PC-3 (cell line): ENCODE results near the gene COPS6. TPM values are rescaled to one million over a fixed set of nuclear protein-coding genes. Genes with fewer than 3 reads are reported as not detected.

Experiments
- ATAC-seq: fragments of 200-7000 bp; cut with Tn5 transposase; 2 replicates; pipeline ENCODE4 v1.9.1; 2020; ENCODE audit warnings: mild to moderate bottlenecking, moderate library complexity
- BruUV-seq: library from RNA; stranded (reverse); fragments of 400-500 nt; replicated peaks from 2 replicates; lab custom pipeline; 2021; lab: Mats Ljungman, UMichigan
- CTCF ChIA-PET: fragments of 300-600 bp; sonication (Branson Sonifier 250); formaldehyde crosslinking; loops from one replicate; lab custom pipeline; 2022; ENCODE audit warnings: antibody characterized with exemption; lab: Charles Lee
- POLR2A ChIA-PET: fragments of 300-600 bp; sonication (Branson Sonifier 250); formaldehyde crosslinking; loops from one replicate; lab custom pipeline; 2022; ENCODE audit warnings: antibody characterized with exemption; ENCODE audit not compliant: unreplicated experiment; lab: Charles Lee
- DNase-seq: peaks from one replicate; pipeline ENCODE4 v3.0.0-alpha.2; 2015
- H2AFZ ChIP-seq: fragments of 300-600 bp; sonication (generic); 2 replicates; pipeline ENCODE4 v1.6.0; 2016; ENCODE audit warnings: antibody characterized with exemption, low read length
- H3F3A ChIP-seq: fragments of 300-600 bp; sonication (generic); one replicate; pipeline ENCODE4 v1.6.0; 2017; ENCODE audit warnings: antibody characterized with exemption, low read length, control low read depth, mild to moderate bottlenecking; ENCODE audit not compliant: unreplicated experiment
- H3K27ac ChIP-seq: fragments of 300-600 bp; sonication (generic); 2 replicates; pipeline ENCODE4 v1.5.1; 2016; ENCODE audit warnings: mild to moderate bottlenecking, low read length
- H3K27me3 ChIP-seq: fragments of 300-600 bp; sonication (generic); 2 replicates; pipeline ENCODE4 v1.6.1; 2016; ENCODE audit warnings: low read length, mixed read lengths
- H3K36me3 ChIP-seq: fragments of 300-600 bp; sonication (generic); 2 replicates; pipeline ENCODE4 v1.6.1; 2016; ENCODE audit warnings: low read depth, mixed run types, low read length, mixed read lengths
- H3K4me1 ChIP-seq: fragments of 300-600 bp; sonication (generic); 2 replicates; pipeline ENCODE4 v1.5.1; 2016; ENCODE audit warnings: low read length; ENCODE audit not compliant: insufficient read depth
- H3K4me2 ChIP-seq: fragments of 300-600 bp; sonication (generic); 2 replicates; pipeline ENCODE4 v1.6.0; 2016; ENCODE audit warnings: low read length
- H3K4me3 ChIP-seq: fragments of 300-600 bp; sonication (generic); 2 replicates; pipeline ENCODE4 v1.5.1; 2016; ENCODE audit warnings: mild to moderate bottlenecking, low read length, mixed read lengths
- H3K79me2 ChIP-seq: fragments of 300-600 bp; sonication (generic); 2 replicates; pipeline ENCODE4 v1.6.1; 2017; ENCODE audit warnings: low read length, mixed read lengths
- H3K9ac ChIP-seq: fragments of 300-600 bp; sonication (generic); 2 replicates; pipeline ENCODE4 v1.6.0; 2016; ENCODE audit warnings: mild to moderate bottlenecking, low read length
- H3K9me2 ChIP-seq: fragments of 300-600 bp; sonication (generic); replicated peaks from 2 replicates; pipeline ENCODE4 v1.6.1; 2016; ENCODE audit warnings: mixed run types, low read length, mixed read lengths
- H3K9me3 ChIP-seq: fragments of 300-600 bp; sonication (generic); 2 replicates; pipeline ENCODE4 v1.6.1; 2016; ENCODE audit warnings: low read length, mixed read lengths
- H4K20me1 ChIP-seq: fragments of 300-600 bp; sonication (generic); 2 replicates; pipeline ENCODE4 v1.6.1; 2016; ENCODE audit warnings: low read length, mixed read lengths
- EZH2 ChIP-seq: fragments of 300-600 bp; sonication (generic); IDR thresholded peaks from one replicate; pipeline ENCODE4 v1.6.1; 2017; ENCODE audit warnings: antibody characterized with exemption, mild to moderate bottlenecking, low read length; ENCODE audit not compliant: unreplicated experiment
- EZH2phosphoT487 ChIP-seq: fragments of 300-600 bp; sonication (generic); IDR thresholded peaks from 2 replicates; pipeline ENCODE4 v1.6.1; 2018; ENCODE audit warnings: mild to moderate bottlenecking, antibody characterized with exemption, low read length, borderline replicate concordance
- intact Hi-C: fragments of 100-400 bp; cut with micrococcal nuclease; formaldehyde crosslinking; loops from 2 replicates; pipeline ENCODE4 v1.9.0; 2023
- total RNA-seq: library from RNA; depleted of rRNA; stranded (reverse); fragments of >200 nt; gene quantifications from 2 replicates; pipeline ENCODE4 v1.2.3, GENCODE V29; 2014
- TF ChIP-seq, protein P1 (sequence below): fragments of 300-600 bp; sonication (generic); conservative IDR thresholded peaks from 2 replicates; pipeline ENCODE4 v1.5.1; 2017; ENCODE audit warnings: antibody characterized with exemption, low read depth, mild to moderate bottlenecking, low read length

The COPS6 gene
- total RNA-seq, 1 experiment from 2014 or later = 110 TPM

DNA sequence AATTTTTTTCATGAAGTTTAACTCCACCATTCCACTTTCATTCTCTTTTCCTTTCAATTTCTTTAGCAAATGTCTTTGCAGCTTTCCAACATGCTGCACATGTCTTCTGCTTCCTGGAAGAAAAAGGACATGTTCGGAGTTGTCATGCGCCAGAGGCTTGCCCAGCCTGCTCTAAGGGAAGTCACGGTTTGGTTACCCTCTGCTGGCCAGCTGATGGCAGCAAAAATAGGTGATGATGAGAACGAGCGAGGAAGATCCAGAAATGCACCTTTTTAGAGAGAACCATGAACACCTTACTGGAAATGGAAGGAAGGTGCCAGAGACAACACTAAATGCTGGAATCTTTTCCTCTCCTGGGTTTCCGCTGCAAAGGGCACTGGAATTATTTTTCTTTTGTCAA is 44.1 kb upstream of the COPS6 start:
- Histone ChIP-seq H3F3A (peaks cover 6% of the 10 kb centered on the region), H3K27ac (no peak overlapping the region), H3K4me2 (peak overlapping the region; percentile 13; the same call in 1 of the 2 replicates), H3K4me3 (no peak overlapping the region), H3K4me1 (peaks cover 20% of the 10 kb centered on the region), H3K79me2 (no peaks in the 10 kb centered on the region), H3K9me3 (no peaks in the 10 kb centered on the region), H2AFZ (peak overlapping the region; percentile 48; the same call in 1 of the 2 replicates), H3K9me2 (no peaks in the 10 kb centered on the region), H4K20me1 (no peaks in the 10 kb centered on the region), H3K9ac (no peak overlapping the region), H3K36me3 (no peaks in the 10 kb centered on the region), H3K27me3 (no peaks in the 10 kb centered on the region)
- peak; percentile 44 for DNase-seq
- intact Hi-C loops = loop anchor here (2.0 kb wide), 1 partner anchor 50 kb away; no protein-coding TSS in a partner anchor
- no TSS peak for BruUV-seq
- TF ChIP-seq, protein P1, sequence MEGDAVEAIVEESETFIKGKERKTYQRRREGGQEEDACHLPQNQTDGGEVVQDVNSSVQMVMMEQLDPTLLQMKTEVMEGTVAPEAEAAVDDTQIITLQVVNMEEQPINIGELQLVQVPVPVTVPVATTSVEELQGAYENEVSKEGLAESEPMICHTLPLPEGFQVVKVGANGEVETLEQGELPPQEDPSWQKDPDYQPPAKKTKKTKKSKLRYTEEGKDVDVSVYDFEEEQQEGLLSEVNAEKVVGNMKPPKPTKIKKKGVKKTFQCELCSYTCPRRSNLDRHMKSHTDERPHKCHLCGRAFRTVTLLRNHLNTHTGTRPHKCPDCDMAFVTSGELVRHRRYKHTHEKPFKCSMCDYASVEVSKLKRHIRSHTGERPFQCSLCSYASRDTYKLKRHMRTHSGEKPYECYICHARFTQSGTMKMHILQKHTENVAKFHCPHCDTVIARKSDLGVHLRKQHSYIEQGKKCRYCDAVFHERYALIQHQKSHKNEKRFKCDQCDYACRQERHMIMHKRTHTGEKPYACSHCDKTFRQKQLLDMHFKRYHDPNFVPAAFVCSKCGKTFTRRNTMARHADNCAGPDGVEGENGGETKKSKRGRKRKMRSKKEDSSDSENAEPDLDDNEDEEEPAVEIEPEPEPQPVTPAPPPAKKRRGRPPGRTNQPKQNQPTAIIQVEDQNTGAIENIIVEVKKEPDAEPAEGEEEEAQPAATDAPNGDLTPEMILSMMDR = peak; percentile 50
- no peak for TF ChIP-seq EZH2
- POLR2A ChIA-PET = interaction anchor here (0.6 kb wide), 1 partner anchor 84 kb away, joined by 18 read pairs; no protein-coding TSS in a partner anchor
- peak; percentile 71 for ATAC-seq
- CTCF ChIA-PET = no interaction called here

DNA sequence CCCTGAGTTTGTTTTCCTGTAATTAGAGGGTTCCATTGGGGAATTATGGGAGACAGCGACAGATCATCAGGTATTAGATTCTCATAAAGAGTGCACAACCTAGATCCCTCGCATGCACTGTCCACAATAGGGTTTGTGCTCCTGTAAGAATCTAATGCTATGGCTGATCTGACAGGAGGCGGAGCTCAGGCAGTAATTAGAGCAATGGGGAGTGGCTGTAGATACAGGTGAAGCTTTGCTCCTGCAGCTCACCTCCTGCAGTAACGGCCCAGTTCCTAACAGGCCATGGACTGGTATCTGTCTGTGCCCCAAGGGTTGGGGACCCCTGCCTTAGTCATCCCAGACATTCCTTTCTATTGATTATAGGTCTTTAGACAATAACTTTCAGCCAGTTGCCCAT is 40.1 kb upstream of the COPS6 start:
- no TSS peak for BruUV-seq
- intact Hi-C loops = loop anchor here (1.0 to 2.0 kb wide), 3 partner anchors 33 to 130 kb away; partner anchors contain the start of genes TRIM4 and ZKSCAN1
- ATAC-seq (no peak), DNase-seq (no peak)
- H3F3A ChIP-seq = no peaks in the 10 kb centered on the region
- TF ChIP-seq EZH2 = no peak
- TF ChIP-seq, protein P1 = no peak
- H3K9me3 ChIP-seq = no peaks in the 10 kb centered on the region
- ChIA-PET CTCF (no interaction called here), POLR2A (no interaction called here)
- no peak overlapping the region for H3K9ac ChIP-seq
- no peaks in the 10 kb centered on the region for H3K9me2 ChIP-seq
- no peaks in the 10 kb centered on the region for H3K36me3 ChIP-seq
- H3K4me2 ChIP-seq = no peak overlapping the region
- peaks cover 13% of the 10 kb centered on the region for H3K4me1 ChIP-seq
- no peak overlapping the region for H3K4me3 ChIP-seq
- H3K27ac ChIP-seq = no peak overlapping the region
- no peaks in the 10 kb centered on the region for H4K20me1 ChIP-seq
- H2AFZ ChIP-seq = peak overlapping the region; percentile 96; the same call in 1 of the 2 replicates
- H3K79me2 ChIP-seq = peaks cover 4% of the 10 kb centered on the region; the same call in 1 of the 2 replicates
- no peaks in the 10 kb centered on the region for H3K27me3 ChIP-seq

DNA sequence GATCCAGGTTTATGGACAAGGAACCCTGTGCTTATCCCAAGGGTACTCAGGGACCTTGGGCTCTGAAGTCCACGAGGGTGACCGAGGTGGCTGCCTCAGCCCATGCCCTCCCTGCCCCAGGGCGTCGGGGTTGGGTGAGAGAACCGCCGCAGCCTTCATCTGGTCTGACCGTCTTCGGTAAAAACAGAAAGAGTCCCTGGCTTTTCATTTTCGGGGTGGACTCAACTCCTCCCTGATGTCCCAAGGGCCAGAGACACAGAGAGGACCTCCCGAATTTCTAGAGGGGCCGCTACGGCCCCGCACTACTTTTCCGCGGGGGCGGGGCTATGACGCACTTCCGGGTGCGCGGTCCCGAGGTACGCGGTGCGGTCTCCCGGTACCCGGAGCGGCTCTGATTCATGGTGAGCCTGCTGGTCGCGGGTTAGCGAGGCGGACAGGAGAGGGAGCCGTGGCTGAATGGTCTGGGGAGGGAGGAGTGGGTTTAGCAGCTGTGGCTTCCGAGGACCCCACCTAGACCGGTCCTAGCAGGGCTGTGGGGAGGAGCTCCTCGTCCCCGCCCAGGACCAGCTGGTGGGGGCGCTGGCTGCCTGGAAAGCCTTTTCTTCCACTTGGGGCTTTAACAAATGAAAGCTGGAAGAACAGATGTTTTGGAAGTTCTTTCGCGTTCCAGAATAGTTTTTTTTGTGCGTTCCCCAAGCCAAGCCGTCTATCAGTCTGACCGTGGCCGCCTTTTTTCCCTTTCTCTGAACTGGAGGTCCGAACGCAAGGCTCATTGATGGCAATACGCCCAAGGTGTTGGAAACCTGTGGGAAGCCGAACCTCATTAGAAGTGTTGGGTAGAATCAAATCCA is 39.1 kb upstream of the COPS6 start, which contains the start of gene ZSCAN21:
TSS of gene ZSCAN21 (plus strand) at position 334 of the 851 bp plus-strand sequence. CDS start 7,233 bp downstream, outside the sequence.
- no peaks in the 10 kb centered on the region for H3K27me3 ChIP-seq
- H3F3A ChIP-seq = no peaks in the 10 kb centered on the region
- H3K9me2 ChIP-seq = no peaks in the 10 kb centered on the region
- TF ChIP-seq EZH2 (no peak), EZH2phosphoT487 (no peak)
- TF ChIP-seq, protein P1 = peak; percentile 31; the same call in 1 of the 2 replicates
- H3K4me1 ChIP-seq = peaks cover 13% of the 10 kb centered on the region
- peak within 1 kb of the TSS; percentile 86 for H3K9ac ChIP-seq
- peak; percentile 77 for ATAC-seq
- no peaks in the 10 kb centered on the region for H3K9me3 ChIP-seq
- peak within 1 kb of the TSS; percentile 85 for H3K4me2 ChIP-seq
- peak within 1 kb of the TSS; percentile 52 for H3K27ac ChIP-seq
- peak; percentile 64 for DNase-seq
- H3K4me3 ChIP-seq = peak within 1 kb of the TSS; percentile 85
- intact Hi-C loops = loop anchor here (1.0 to 2.0 kb wide), 3 partner anchors 34 to 131 kb away; partner anchors contain the start of genes TRIM4 and ZKSCAN1
- ChIA-PET CTCF (interaction anchor here (0.7 kb wide), 1 partner anchor 56 kb away, joined by 8 read pairs; no protein-coding TSS in a partner anchor), POLR2A (interaction anchor here (0.6 kb wide), 1 partner anchor 46 kb away, joined by 7 read pairs; no protein-coding TSS in a partner anchor)
- TSS peak; percentile 86 for BruUV-seq
- peaks cover 4% of the 10 kb centered on the region; the same call in 1 of the 2 replicates for H3K79me2 ChIP-seq
- H2AFZ ChIP-seq = peak within 1 kb of the TSS; percentile 96
- no peaks in the 10 kb centered on the region for H4K20me1 ChIP-seq
- H3K36me3 ChIP-seq = no peaks in the 10 kb centered on the region
